ENCODE data around the gene CCT4.

DNA sequence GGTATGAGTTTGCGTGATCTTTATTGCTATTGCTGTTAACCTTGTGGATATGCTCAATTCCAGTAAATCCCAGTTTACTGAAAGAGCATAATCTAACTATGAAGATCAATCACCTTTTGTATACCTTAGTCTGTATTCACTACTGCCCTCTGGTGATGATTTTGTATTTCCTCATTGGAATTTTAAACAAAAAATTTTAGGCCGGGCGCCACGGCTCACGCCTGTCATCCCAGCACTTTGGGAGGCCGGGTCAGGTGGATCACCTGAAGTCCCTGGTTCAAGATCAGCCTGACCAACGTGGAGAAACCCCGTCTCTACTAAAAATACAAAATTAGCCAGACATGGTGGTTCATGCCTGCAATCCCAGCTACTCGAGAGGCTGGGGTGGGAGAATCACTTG lies 22.1 kb upstream of the CCT4 start:
- peak in 4 of 12 donors; percentile 16 to 23 (median 17) for TF ChIP-seq CTCF (IDR thresholded peaks at IDR 0.05)
- no peak for TF ChIP-seq POLR2A (IDR thresholded peaks at IDR 0.05)
